CD4-positive, alpha-beta memory T cell (primary cell): ENCODE results near the gene CCDC178. TPM values are rescaled to one million over a fixed set of nuclear protein-coding genes. Genes with fewer than 3 reads are reported as not detected.

Experiments
- CTCF ChIA-PET: fragments of 350-600 bp; sonication (Branson Sonifier 250); formaldehyde crosslinking; loops from one replicate; lab custom pipeline; 2021; ENCODE audit warnings: inconsistent platforms; ENCODE audit not compliant: partially characterized antibody; lab: Charles Lee
- POLR2A ChIA-PET: fragments of 350-600 bp; sonication (Branson Sonifier 250); formaldehyde crosslinking; loops from one replicate; lab custom pipeline; 2021; ENCODE audit not compliant: partially characterized antibody; lab: Charles Lee
- DNase-seq, 5 donors: peaks; one replicate each; pipeline versions ENCODE4 v3.0.0 to v3.0.0-alpha.2; 2020 to 2022; ENCODE audit warnings: mixed read lengths in 1 of 5
- H3K27ac ChIP-seq: one replicate; pipeline ENCODE4 v1.7.0; 2013; ENCODE audit warnings: low read depth, low read length
- H3K27me3 ChIP-seq: 2 replicates; pipeline ENCODE4 v1.7.0; 2013; ENCODE audit warnings: mild to moderate bottlenecking, low read length, moderate library complexity; ENCODE audit not compliant: insufficient read depth
- H3K36me3 ChIP-seq: 2 replicates; pipeline ENCODE4 v1.7.0; 2013; ENCODE audit warnings: mild to moderate bottlenecking, low read length, moderate library complexity; ENCODE audit not compliant: insufficient read depth
- H3K4me1 ChIP-seq: 2 replicates; pipeline ENCODE4 v1.7.0; 2013; ENCODE audit warnings: mild to moderate bottlenecking, low read length, moderate library complexity; ENCODE audit not compliant: insufficient read depth
- H3K4me3 ChIP-seq, 2 donors: one replicate each; pipeline ENCODE4 v1.7.0; 2013; ENCODE audit warnings: low read length in 2 of 2, mild to moderate bottlenecking in 1 of 2
- H3K9me3 ChIP-seq, 2 donors: one replicate each; pipeline ENCODE4 v1.7.0; 2013; ENCODE audit warnings: low read length in 2 of 2, control low read depth in 1 of 2; ENCODE audit not compliant: control insufficient read depth in 1 of 2
- H3K27ac Mint-ChIP-seq, 7 donors: one replicate each; pipeline ENCODE4 v1.8.0; 2020 to 2021; ENCODE audit warnings: mixed read lengths in 7 of 7, mild to moderate bottlenecking in 6 of 7, inconsistent platforms in 3 of 7, moderate library complexity in 3 of 7
- H3K27me3 Mint-ChIP-seq, 2 donors: one replicate each; pipeline ENCODE4 v1.8.0; 2020 to 2021; ENCODE audit warnings: mixed read lengths in 2 of 2
- H3K36me3 Mint-ChIP-seq, 2 donors: one replicate each; pipeline ENCODE4 v1.8.0; 2020 to 2021; ENCODE audit warnings: mixed read lengths in 2 of 2, inconsistent platforms in 1 of 2, mild to moderate bottlenecking in 1 of 2
- H3K4me1 Mint-ChIP-seq, 4 donors: one replicate each; pipeline ENCODE4 v1.8.0; 2020 to 2021; ENCODE audit warnings: mixed read lengths in 4 of 4, mild to moderate bottlenecking in 1 of 4
- H3K4me3 Mint-ChIP-seq, 8 donors: one replicate each; pipeline ENCODE4 v1.8.0; 2020 to 2021; ENCODE audit warnings: mixed read lengths in 8 of 8, mild to moderate bottlenecking in 7 of 8, moderate library complexity in 6 of 8, inconsistent platforms in 3 of 8
- H3K9me3 Mint-ChIP-seq, 8 donors: one replicate each; pipeline ENCODE4 v1.8.0; 2020 to 2021; ENCODE audit warnings: mixed read lengths in 8 of 8, mild to moderate bottlenecking in 5 of 8, inconsistent platforms in 3 of 8, moderate library complexity in 1 of 8
- intact Hi-C: fragments of 100-400 bp; cut with micrococcal nuclease; formaldehyde crosslinking; loops from one replicate; pipeline ENCODE4 v1.15.1; 2023
- polyA plus RNA-seq, 2 donors: library from polyadenylated mRNA; unstranded; fragments of 300-500 nt; fragmentation: Illumina TruSeq; gene quantifications; one replicate each; pipeline ENCODE4 v1.2.3, GENCODE V29; 2021
- total RNA-seq, 2 experiments: library from RNA; stranded (reverse); gene quantifications; one replicate each; pipeline ENCODE4 v1.2.3, GENCODE V29; 2021

CCDC178 gene
- total and polyA plus RNA-seq, 4 experiments from 2014 or later = not detected

DNA sequence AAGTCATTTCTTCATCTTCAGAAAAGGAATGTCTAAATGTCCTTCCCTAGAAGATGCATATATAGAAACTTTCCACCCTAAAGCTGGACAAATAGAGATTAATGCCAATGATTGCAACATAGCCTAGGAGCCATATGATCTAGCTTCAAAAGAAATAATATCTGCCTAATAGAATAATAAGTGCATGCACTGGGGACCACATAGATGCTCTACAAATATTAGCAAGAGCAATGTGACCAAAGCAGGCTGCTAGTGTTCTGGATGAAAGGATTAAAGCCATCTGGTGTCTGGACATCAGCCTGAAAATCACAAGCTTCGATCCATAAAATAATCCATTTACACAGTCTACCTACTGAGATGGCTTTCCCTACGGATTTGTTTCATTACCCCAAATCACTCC lies 387.6 kb downstream of the CCDC178 start:
- no peaks in the 10 kb centered on the region for H3K27me3 Mint-ChIP-seq
- DNase-seq = no peak
- intact Hi-C loops = no loop called here
- H3K27ac Mint-ChIP-seq = no peak overlapping the region
- H3K27ac ChIP-seq = no peak overlapping the region
- H3K4me3 Mint-ChIP-seq = no peak overlapping the region
- H3K9me3 ChIP-seq = peaks cover 0 to 3% of the 10 kb centered on the region in 2 donors
- no peaks in the 10 kb centered on the region for H3K36me3 ChIP-seq
- H3K9me3 Mint-ChIP-seq = peaks cover 0 to 13% (median 0%) of the 10 kb centered on the region in 8 donors
- H3K27me3 ChIP-seq = no peaks in the 10 kb centered on the region
- CTCF ChIA-PET = no interaction called here
- no peaks in the 10 kb centered on the region for H3K36me3 Mint-ChIP-seq
- POLR2A ChIA-PET = no interaction called here
- H3K4me1 ChIP-seq = no peaks in the 10 kb centered on the region
- no peak overlapping the region for H3K4me3 ChIP-seq
- H3K4me1 Mint-ChIP-seq = no peaks in the 10 kb centered on the region

DNA sequence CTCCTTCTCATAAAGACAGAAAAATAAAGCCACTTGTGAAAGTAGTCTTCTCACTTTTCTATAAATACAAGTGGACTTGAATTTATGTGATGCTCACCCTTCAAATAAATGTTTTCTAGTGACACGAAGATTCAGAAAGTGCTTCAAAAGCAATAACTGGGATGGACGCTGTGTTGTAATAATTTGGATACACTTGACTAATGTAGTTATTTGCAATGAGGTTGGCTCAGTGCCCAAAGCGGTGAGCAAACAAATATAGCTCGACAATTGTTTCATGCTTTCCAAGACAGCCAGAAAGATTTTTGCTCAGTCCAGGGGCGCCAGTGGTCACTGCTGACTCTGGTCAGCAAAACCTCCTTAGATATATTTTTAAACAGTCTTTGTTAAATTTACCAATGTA lies 389.1 kb downstream of the CCDC178 start:
- Histone ChIP-seq H3K4me3 (no peak overlapping the region), H3K4me1 (no peaks in the 10 kb centered on the region), H3K36me3 (no peaks in the 10 kb centered on the region), H3K27ac (no peak overlapping the region), H3K9me3 (peaks cover 0 to 3% of the 10 kb centered on the region in 2 donors), H3K27me3 (no peaks in the 10 kb centered on the region)
- DNase-seq = no peak
- ChIA-PET CTCF (no interaction called here), POLR2A (no interaction called here)
- Mint-ChIP-seq H3K27me3 (no peaks in the 10 kb centered on the region), H3K4me3 (no peak overlapping the region), H3K36me3 (no peaks in the 10 kb centered on the region), H3K9me3 (peaks cover 0 to 15% (median 1%) of the 10 kb centered on the region in 8 donors), H3K4me1 (no peaks in the 10 kb centered on the region), H3K27ac (no peak overlapping the region)
- intact Hi-C loops = no loop called here

DNA sequence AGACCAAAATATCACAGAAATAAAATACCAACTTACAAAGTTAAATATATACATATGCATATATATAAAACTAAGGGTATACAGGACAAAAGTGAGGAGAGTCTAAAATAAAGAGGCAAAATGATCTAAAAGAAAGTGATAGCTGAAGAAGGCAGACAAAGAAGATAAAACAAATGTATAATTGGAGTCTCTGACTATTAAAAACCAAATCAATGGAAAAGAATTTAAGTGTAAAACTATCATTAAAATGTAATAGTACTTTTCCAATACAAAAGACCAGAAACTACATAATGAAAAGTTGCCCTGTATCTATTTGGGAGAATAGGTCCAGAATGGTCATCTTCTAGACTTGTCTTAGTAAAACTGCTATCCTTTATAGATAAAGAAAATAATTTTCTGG lies 400.3 kb downstream of the CCDC178 start:
- POLR2A ChIA-PET = no interaction called here
- H3K9me3 Mint-ChIP-seq = peaks cover 0 to 18% (median 8%) of the 10 kb centered on the region in 8 donors
- peaks cover 0 to 3% of the 10 kb centered on the region in 2 donors for H3K9me3 ChIP-seq
- no peak overlapping the region for H3K27ac Mint-ChIP-seq
- H3K27me3 Mint-ChIP-seq = no peaks in the 10 kb centered on the region
- H3K4me3 Mint-ChIP-seq = no peak overlapping the region
- no peaks in the 10 kb centered on the region for H3K4me1 ChIP-seq
- no peaks in the 10 kb centered on the region for H3K27me3 ChIP-seq
- CTCF ChIA-PET = no interaction called here
- no peaks in the 10 kb centered on the region for H3K36me3 ChIP-seq
- intact Hi-C loops = no loop called here
- no peak for DNase-seq
- H3K4me1 Mint-ChIP-seq = no peaks in the 10 kb centered on the region
- no peaks in the 10 kb centered on the region for H3K36me3 Mint-ChIP-seq
- H3K4me3 ChIP-seq = no peak overlapping the region
- no peak overlapping the region for H3K27ac ChIP-seq

DNA sequence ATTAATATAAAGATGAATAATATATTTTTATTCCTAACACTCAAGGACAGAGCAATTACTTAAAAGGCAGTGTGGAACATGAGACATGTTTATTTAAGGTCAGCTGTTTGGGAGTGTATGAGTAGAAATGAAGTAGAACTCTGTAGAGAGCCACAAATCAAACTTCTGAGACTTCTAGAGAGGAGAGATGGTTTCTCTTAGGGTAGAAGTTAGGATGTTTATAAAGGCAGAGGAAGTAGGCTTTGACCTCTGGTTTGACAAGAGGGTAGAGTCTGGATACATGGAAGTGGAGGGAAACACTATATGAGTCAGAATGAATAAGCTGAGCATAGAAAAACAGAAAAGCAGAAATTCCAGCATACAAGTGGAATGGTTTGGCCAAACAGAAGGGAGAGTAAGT lies 405.6 kb downstream of the CCDC178 start:
- Mint-ChIP-seq H3K9me3 (peaks cover 0 to 13% (median 8%) of the 10 kb centered on the region in 8 donors), H3K4me3 (no peak overlapping the region), H3K4me1 (no peaks in the 10 kb centered on the region), H3K36me3 (no peaks in the 10 kb centered on the region), H3K27ac (no peak overlapping the region), H3K27me3 (no peaks in the 10 kb centered on the region)
- Histone ChIP-seq H3K27me3 (no peaks in the 10 kb centered on the region), H3K27ac (no peak overlapping the region), H3K36me3 (no peaks in the 10 kb centered on the region), H3K4me3 (no peak overlapping the region), H3K4me1 (no peaks in the 10 kb centered on the region), H3K9me3 (no peaks in the 10 kb centered on the region)
- intact Hi-C loops = no loop called here
- ChIA-PET POLR2A (no interaction called here), CTCF (no interaction called here)
- DNase-seq = no peak

DNA sequence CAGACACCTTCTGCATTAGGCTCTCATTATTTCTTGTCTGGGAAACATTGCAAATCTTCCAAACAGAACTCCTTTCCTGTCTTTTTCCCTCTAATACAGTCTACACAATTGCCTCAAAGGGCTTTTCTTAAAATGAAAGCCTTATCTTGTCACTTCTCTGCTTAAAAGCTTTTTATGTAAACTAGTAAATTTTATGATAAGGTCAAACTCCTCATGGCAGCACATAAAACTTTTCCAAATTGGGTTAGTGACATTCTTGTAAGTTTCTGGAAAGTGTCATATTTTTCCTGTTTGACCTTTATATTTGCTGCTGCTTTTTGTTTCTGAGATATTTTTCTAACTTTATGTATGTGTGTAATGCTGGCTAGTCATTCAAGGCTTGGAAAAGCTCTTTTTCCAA lies 406.3 kb downstream of the CCDC178 start:
- no peaks in the 10 kb centered on the region for H3K27me3 ChIP-seq
- Mint-ChIP-seq H3K4me1 (no peaks in the 10 kb centered on the region), H3K27me3 (no peaks in the 10 kb centered on the region), H3K9me3 (peaks cover 0 to 11% (median 4%) of the 10 kb centered on the region in 8 donors), H3K4me3 (no peak overlapping the region), H3K36me3 (no peaks in the 10 kb centered on the region), H3K27ac (no peak overlapping the region)
- ChIA-PET CTCF (no interaction called here), POLR2A (no interaction called here)
- intact Hi-C loops = no loop called here
- no peak overlapping the region for H3K27ac ChIP-seq
- H3K36me3 ChIP-seq = no peaks in the 10 kb centered on the region
- no peaks in the 10 kb centered on the region for H3K9me3 ChIP-seq
- H3K4me3 ChIP-seq = no peak overlapping the region
- no peak for DNase-seq
- H3K4me1 ChIP-seq = no peaks in the 10 kb centered on the region

DNA sequence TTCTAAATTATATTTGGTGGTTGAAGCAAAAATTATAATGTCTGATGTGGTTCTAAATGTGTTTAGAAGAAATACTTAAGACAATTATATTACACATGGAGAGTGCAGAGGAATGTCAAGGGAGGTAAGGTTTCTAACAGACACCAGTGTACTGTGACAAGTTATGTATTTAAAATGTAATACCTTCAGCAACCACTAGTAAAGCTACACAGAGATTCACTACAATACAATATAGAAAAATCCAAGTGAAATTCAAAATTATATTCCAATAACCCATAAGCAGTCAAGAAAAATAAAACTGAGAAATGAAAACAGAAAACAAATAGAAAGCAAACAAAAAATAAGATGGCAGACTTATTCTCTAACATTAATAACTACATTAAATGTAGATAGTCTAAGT lies 418.2 kb downstream of the CCDC178 start:
- no peaks in the 10 kb centered on the region for H3K27me3 Mint-ChIP-seq
- H3K4me1 Mint-ChIP-seq = no peaks in the 10 kb centered on the region
- peaks cover 0 to 15% (median 3%) of the 10 kb centered on the region in 8 donors for H3K9me3 Mint-ChIP-seq
- Histone ChIP-seq H3K4me3 (no peak overlapping the region), H3K36me3 (no peaks in the 10 kb centered on the region), H3K9me3 (peaks cover 0 to 5% of the 10 kb centered on the region in 2 donors), H3K27ac (no peak overlapping the region), H3K4me1 (no peaks in the 10 kb centered on the region), H3K27me3 (no peaks in the 10 kb centered on the region)
- H3K27ac Mint-ChIP-seq = no peak overlapping the region
- DNase-seq = no peak
- H3K4me3 Mint-ChIP-seq = no peak overlapping the region
- intact Hi-C loops = no loop called here
- ChIA-PET POLR2A (no interaction called here), CTCF (no interaction called here)
- H3K36me3 Mint-ChIP-seq = no peaks in the 10 kb centered on the region

DNA sequence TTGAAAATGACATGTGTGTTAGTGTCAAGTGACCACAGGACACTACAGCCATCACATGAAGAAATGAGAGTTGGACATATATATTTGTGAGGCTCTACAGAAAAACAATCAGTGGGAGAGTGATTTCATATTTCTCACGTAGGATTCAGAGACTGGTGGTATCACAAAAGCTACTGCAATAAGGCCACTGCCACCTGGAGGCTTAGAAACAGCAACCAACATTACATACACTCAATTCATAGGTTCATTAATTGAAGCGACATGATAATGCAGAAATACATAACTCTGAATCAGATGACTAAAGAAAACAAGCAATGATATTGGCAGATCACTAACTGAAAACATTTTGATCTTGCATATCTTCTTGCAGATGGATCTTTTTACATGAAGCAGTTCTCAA lies 419.6 kb downstream of the CCDC178 start:
- H3K9me3 Mint-ChIP-seq = peaks cover 0 to 15% (median 3%) of the 10 kb centered on the region in 8 donors
- no peaks in the 10 kb centered on the region for H3K36me3 ChIP-seq
- no peaks in the 10 kb centered on the region for H3K36me3 Mint-ChIP-seq
- no peak overlapping the region for H3K27ac ChIP-seq
- H3K4me1 Mint-ChIP-seq = no peaks in the 10 kb centered on the region
- H3K27me3 ChIP-seq = no peaks in the 10 kb centered on the region
- DNase-seq = no peak
- no peak overlapping the region for H3K4me3 ChIP-seq
- H3K9me3 ChIP-seq = peaks cover 0 to 5% of the 10 kb centered on the region in 2 donors
- H3K27ac Mint-ChIP-seq = no peak overlapping the region
- POLR2A ChIA-PET = no interaction called here
- H3K4me1 ChIP-seq = no peaks in the 10 kb centered on the region
- no peak overlapping the region for H3K4me3 Mint-ChIP-seq
- H3K27me3 Mint-ChIP-seq = no peaks in the 10 kb centered on the region
- intact Hi-C loops = no loop called here
- CTCF ChIA-PET = no interaction called here
